Hematopoietic multipotent progenitor cell (in vitro differentiated cells): ENCODE data around the gene TARP.

Experiments used
- DNase-seq, 3 donors: peaks; one replicate each; pipeline ENCODE4 v3.0.0-alpha.2; 2011 to 2015; ENCODE audit warnings: low read depth in 2 of 3, low spot score in 2 of 3

The TARP gene

GRCh38 chr7:38273286-38273995 lies at the start of gene TARP:
Gene TARP, minus strand, starts transcription at chr7:38273636.
- no peak for DNase-seq

GRCh38 chr7:38323156-38323555 lies 49.7 kb upstream of the TARP start:
- no peak for DNase-seq

GRCh38 chr7:38322461-38322860 lies 49.0 kb upstream of the TARP start:
- DNase-seq, result no peak

GRCh38 chr7:38321967-38322366 lies 48.5 kb upstream of the TARP start:
- no peak for DNase-seq

GRCh38 chr7:38321515-38321944 lies 48.1 kb upstream of the TARP start:
- DNase-seq, result no peak

GRCh38 chr7:38321050-38321449 lies 47.6 kb upstream of the TARP start:
- DNase-seq, result no peak

- DNase-seq, result no peak
These were observed 46.4 kb upstream of the TARP start for GRCh38 chr7:38319873-38320272.

GRCh38 chr7:38318803-38319416 lies 45.5 kb upstream of the TARP start:
- peak in 1 of 3 donors; percentile 55 for DNase-seq

GRCh38 chr7:38318241-38318640 lies 44.8 kb upstream of the TARP start:
- DNase-seq, result no peak

GRCh38 chr7:38317515-38317914 lies 44.1 kb upstream of the TARP start:
- peak in 1 of 3 donors; percentile 70 for DNase-seq

GRCh38 chr7:38316733-38317360 lies 43.4 kb upstream of the TARP start:
- no peak for DNase-seq

GRCh38 chr7:38315410-38315809 lies 42.0 kb upstream of the TARP start:
- no peak for DNase-seq

GRCh38 chr7:38312821-38313220 lies 39.4 kb upstream of the TARP start:
- DNase-seq, result peak in 1 of 3 donors; percentile 32

- DNase-seq, result peak in 1 of 3 donors; percentile 47
These were observed 38.0 kb upstream of the TARP start for GRCh38 chr7:38311329-38311937.

- DNase-seq, result no peak
These were observed 37.2 kb upstream of the TARP start for GRCh38 chr7:38310591-38311101.

GRCh38 chr7:38309555-38309954 lies 36.1 kb upstream of the TARP start:
- DNase-seq, result no peak

GRCh38 chr7:38308140-38308539 lies 34.7 kb upstream of the TARP start:
- DNase-seq, result no peak

GRCh38 chr7:38307640-38308039 lies 34.2 kb upstream of the TARP start:
- DNase-seq, result no peak

- DNase-seq, result no peak
These were observed 33.5 kb upstream of the TARP start for GRCh38 chr7:38306914-38307313.

GRCh38 chr7:38306171-38306570 lies 32.7 kb upstream of the TARP start:
- DNase-seq, result no peak

- DNase-seq, result no peak
These were observed 30.4 kb upstream of the TARP start for GRCh38 chr7:38303866-38304265.
